ENCODE data around the gene STRADA. TPM values are rescaled to one million over a fixed set of nuclear protein-coding genes. Genes with fewer than 3 reads are reported as not detected.

The STRADA gene
- total RNA-seq, 1 experiment from 2014 or later, result 17.3 TPM

DNA sequence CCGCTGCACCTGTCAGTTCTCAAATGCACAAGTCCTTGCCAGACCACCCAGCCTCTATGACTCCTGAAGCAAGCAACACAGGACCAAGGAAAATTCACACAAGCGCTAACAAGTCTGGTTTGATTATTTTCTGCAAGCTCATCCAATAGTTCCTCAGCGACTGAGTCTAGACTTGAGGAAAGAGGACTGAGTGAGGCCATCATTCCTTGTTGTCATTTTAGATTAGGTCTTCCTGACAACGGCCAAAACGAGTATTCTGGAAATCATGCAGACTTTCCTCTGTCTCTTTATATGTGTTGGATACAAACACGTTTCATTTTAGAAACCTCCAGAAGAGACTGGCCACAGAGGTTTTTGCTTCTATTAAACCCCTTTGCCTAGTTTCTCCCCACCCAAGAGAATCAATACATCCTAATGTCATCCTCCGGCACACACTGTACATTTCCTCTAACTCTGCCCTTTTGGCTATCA, 31.2 kb upstream of the STRADA start:
- peak overlapping the region; percentile 97 for H3K27ac ChIP-seq
- H3K4me3 ChIP-seq, result peak overlapping the region; percentile 79
- H3K9me3 ChIP-seq (replicated peaks), result no peaks in the 10 kb centered on the region
- no peaks in the 10 kb centered on the region for H3K27me3 ChIP-seq (replicated peaks)
- peaks cover 52% of the 10 kb centered on the region for H3K36me3 ChIP-seq
- no peak for DNase-seq (ENCODE audit: low read depth in 1 of 2, low spot score in 2 of 2)
- H3K4me1 ChIP-seq (replicated peaks), result peaks cover 13% of the 10 kb centered on the region

DNA sequence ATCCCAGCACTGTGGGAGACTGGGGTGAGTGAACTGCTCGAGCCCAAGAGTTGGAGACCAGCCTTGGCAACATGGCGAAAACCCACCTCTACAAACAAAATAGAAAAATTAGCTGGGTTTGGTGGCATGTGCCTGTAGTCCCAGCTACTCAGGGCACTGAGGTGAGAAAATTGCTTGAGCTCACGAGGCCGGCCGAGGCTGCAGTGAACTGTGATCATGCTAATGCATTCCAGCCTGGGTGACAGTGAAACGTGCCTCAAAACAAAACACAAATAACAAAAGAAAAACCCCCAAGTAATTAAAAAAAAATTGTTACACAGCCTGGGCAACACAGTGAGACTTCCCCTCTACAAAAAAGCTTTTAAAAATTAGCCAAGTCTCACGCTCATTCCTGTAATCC, 26.8 kb upstream of the STRADA start:
- Histone ChIP-seq H3K4me1 (replicated peaks) (peaks cover 4% of the 10 kb centered on the region), H3K9me3 (replicated peaks) (no peaks in the 10 kb centered on the region), H3K27me3 (replicated peaks) (no peaks in the 10 kb centered on the region), H3K27ac (no peak overlapping the region), H3K4me3 (no peak overlapping the region), H3K36me3 (peaks cover 46% of the 10 kb centered on the region)
- no peak for DNase-seq (ENCODE audit: low read depth in 1 of 2, low spot score in 2 of 2)

DNA sequence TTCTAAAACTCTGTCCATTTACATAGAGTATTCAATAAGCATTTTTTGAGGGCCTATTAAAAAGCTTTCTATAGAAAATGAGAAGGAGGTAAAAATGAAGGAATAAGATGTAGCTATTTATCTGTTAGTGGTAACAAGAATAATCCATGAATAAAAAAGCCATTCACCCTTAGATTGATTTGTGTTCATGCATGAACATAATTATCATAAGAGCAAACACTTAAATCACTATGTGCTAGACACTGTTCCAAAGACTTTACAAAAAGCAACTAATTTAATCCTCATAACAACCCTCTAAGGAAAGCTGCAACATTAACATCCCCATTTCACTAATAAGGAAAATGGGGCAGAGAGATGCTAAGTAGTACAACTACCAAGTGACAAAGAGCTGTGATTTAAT, 25.2 kb upstream of the STRADA start:
- H3K4me1 ChIP-seq (replicated peaks), result no peaks in the 10 kb centered on the region
- H3K27ac ChIP-seq, result no peak overlapping the region
- no peak for DNase-seq (ENCODE audit: low read depth in 1 of 2, low spot score in 2 of 2)
- no peak overlapping the region for H3K4me3 ChIP-seq
- H3K9me3 ChIP-seq (replicated peaks), result no peaks in the 10 kb centered on the region
- no peaks in the 10 kb centered on the region for H3K27me3 ChIP-seq (replicated peaks)
- H3K36me3 ChIP-seq, result peaks cover 60% of the 10 kb centered on the region

DNA sequence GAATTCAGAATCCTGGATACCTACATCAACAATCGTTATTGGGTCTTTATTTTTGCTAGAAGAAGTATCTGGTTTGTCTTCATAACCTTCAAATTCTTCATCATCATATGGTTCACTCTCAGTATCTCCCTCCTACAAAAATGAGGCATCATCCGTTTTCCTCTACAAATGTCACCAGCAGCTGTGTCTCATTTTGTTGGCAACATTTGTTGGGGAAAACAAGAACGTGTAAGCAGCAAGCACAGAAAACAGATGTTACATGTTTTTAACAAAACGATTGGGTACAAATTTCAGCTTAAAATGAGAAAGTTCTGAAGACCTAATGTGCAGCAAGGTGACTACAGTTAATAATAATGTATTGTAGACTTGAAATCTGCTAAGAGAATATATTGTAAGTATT, 23.1 kb upstream of the STRADA start:
- Histone ChIP-seq H3K4me1 (replicated peaks) (no peaks in the 10 kb centered on the region), H3K9me3 (replicated peaks) (no peaks in the 10 kb centered on the region), H3K27me3 (replicated peaks) (no peaks in the 10 kb centered on the region), H3K4me3 (no peak overlapping the region), H3K27ac (no peak overlapping the region), H3K36me3 (peaks cover 68% of the 10 kb centered on the region)
- no peak for DNase-seq (ENCODE audit: low read depth in 1 of 2, low spot score in 2 of 2)

DNA sequence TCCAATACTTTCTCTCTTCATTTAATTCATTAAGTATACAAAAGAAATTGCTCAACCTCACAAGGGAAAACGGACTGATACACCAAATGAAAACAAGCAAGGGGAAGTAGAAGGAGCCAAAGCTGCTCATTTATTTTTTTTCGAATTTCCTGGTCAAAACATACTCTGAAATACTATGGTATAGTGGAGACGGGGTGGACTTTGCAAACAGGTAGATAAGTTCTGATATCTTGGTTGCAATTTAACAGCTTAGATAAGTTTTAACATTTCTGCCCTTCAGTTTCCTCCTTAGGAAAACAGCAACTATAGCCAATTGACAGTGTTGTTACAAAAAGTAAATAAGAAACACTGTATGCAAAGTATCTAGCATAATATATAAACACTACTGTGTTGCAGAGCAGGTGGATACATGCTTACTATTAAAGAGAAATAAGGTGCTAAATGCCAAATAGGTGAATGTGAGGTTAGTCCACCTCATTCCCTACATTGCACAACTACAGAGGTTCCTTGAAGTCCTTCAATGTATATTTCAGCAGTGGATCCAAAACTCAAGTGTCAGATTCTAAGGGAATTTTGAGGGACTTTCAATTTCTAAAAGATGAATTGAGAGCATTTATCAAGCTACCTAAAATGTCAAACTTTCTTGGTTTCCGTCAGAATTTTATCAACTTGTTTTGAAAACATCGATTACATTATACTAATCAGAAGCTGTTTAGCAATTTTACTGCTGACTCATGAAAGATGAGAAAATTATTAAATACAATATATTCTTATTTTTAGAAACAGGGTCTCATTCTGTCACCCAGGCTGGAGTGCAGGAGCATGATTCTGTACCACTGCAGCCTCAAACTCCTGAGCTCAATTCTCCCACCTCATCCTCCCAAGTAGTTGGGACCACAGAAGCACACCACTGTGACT, 20.8 kb upstream of the STRADA start:
- no peaks in the 10 kb centered on the region for H3K27me3 ChIP-seq (replicated peaks)
- no peak overlapping the region for H3K27ac ChIP-seq
- peaks cover 65% of the 10 kb centered on the region for H3K36me3 ChIP-seq
- no peak for DNase-seq (ENCODE audit: low read depth in 1 of 2, low spot score in 2 of 2)
- no peak overlapping the region for H3K4me3 ChIP-seq
- H3K9me3 ChIP-seq (replicated peaks), result no peaks in the 10 kb centered on the region
- no peaks in the 10 kb centered on the region for H3K4me1 ChIP-seq (replicated peaks)

GRCh38 chr17:63760771-63761539, 19.4 kb upstream of the STRADA start:
- H3K27ac ChIP-seq, result no peak overlapping the region
- no peak for DNase-seq (ENCODE audit: low read depth in 1 of 2, low spot score in 2 of 2)
- H3K36me3 ChIP-seq, result peaks cover 77% of the 10 kb centered on the region
- no peaks in the 10 kb centered on the region for H3K4me1 ChIP-seq (replicated peaks)
- H3K9me3 ChIP-seq (replicated peaks), result no peaks in the 10 kb centered on the region
- no peaks in the 10 kb centered on the region for H3K27me3 ChIP-seq (replicated peaks)
- no peak overlapping the region for H3K4me3 ChIP-seq

GRCh38 chr17:63758428-63758827, 16.8 kb upstream of the STRADA start:
- Histone ChIP-seq H3K4me1 (replicated peaks) (no peaks in the 10 kb centered on the region), H3K27ac (no peak overlapping the region), H3K27me3 (replicated peaks) (no peaks in the 10 kb centered on the region), H3K36me3 (peaks cover 76% of the 10 kb centered on the region), H3K9me3 (replicated peaks) (no peaks in the 10 kb centered on the region), H3K4me3 (no peak overlapping the region)
- no peak for DNase-seq (ENCODE audit: low read depth in 1 of 2, low spot score in 2 of 2)

GRCh38 chr17:63754046-63754445, 12.4 kb upstream of the STRADA start:
- DNase-seq (ENCODE audit: low read depth in 1 of 2, low spot score in 2 of 2), result no peak
- Histone ChIP-seq H3K9me3 (replicated peaks) (no peaks in the 10 kb centered on the region), H3K27ac (no peak overlapping the region), H3K4me3 (no peak overlapping the region), H3K27me3 (replicated peaks) (no peaks in the 10 kb centered on the region), H3K4me1 (replicated peaks) (no peaks in the 10 kb centered on the region), H3K36me3 (peaks cover 85% of the 10 kb centered on the region)

DNA sequence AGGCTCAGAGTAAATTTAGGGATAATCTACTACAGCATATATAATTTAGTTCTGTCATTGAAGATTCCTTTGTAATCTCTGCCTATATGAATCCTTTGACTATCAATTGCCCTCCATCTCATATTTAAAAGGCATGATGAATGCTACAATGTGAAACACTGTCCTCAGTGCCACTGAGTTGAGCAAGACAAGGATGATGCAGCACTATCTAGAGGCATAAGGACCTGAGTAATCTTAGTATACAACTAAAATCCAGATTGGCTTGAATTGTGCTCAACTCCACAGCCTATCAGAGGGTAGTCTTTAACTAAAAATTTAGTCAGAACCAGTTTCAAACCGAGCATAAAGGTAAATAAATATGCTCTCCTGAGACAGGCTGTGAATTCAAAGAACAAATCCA, 11.6 kb upstream of the STRADA start:
- H3K27me3 ChIP-seq (replicated peaks), result no peaks in the 10 kb centered on the region
- H3K4me3 ChIP-seq, result no peak overlapping the region
- DNase-seq (ENCODE audit: low read depth in 1 of 2, low spot score in 2 of 2), result no peak
- peaks cover 92% of the 10 kb centered on the region for H3K36me3 ChIP-seq
- H3K4me1 ChIP-seq (replicated peaks), result no peaks in the 10 kb centered on the region
- H3K27ac ChIP-seq, result no peak overlapping the region
- no peaks in the 10 kb centered on the region for H3K9me3 ChIP-seq (replicated peaks)

GRCh38 chr17:63752707-63753106, 11.1 kb upstream of the STRADA start:
- no peaks in the 10 kb centered on the region for H3K4me1 ChIP-seq (replicated peaks)
- H3K9me3 ChIP-seq (replicated peaks), result no peaks in the 10 kb centered on the region
- DNase-seq (ENCODE audit: low read depth in 1 of 2, low spot score in 2 of 2), result no peak
- no peak overlapping the region for H3K4me3 ChIP-seq
- H3K27me3 ChIP-seq (replicated peaks), result no peaks in the 10 kb centered on the region
- H3K27ac ChIP-seq, result no peak overlapping the region
- H3K36me3 ChIP-seq, result peaks cover 91% of the 10 kb centered on the region

- Histone ChIP-seq H3K36me3 (peaks cover 93% of the 10 kb centered on the region), H3K27me3 (replicated peaks) (no peaks in the 10 kb centered on the region), H3K9me3 (replicated peaks) (no peaks in the 10 kb centered on the region), H3K27ac (no peak overlapping the region), H3K4me3 (no peak overlapping the region), H3K4me1 (replicated peaks) (no peaks in the 10 kb centered on the region)
- DNase-seq (ENCODE audit: low read depth in 1 of 2, low spot score in 2 of 2), result no peak
These were observed 10.2 kb upstream of the STRADA start for GRCh38 chr17:63751806-63752205.

DNA sequence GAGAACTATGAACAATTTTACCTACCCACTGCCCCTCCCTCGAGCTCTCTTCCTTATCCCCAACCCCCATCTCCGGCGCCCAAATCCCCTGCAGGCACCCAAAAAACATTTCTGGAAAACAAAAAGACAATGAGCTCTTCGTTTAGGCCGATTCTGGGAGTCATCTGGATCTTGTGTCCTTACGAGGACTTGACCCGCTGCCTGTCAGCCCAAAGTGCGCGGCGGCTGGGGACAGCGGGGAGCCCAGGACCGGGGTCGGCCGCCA, 524 bp downstream of the STRADA start:
- H3K36me3 ChIP-seq, result peaks cover 10% of the 10 kb centered on the region
- peak overlapping the region; percentile 75 for H3K4me3 ChIP-seq
- no peaks in the 10 kb centered on the region for H3K27me3 ChIP-seq (replicated peaks)
- no peak for DNase-seq (ENCODE audit: low read depth in 1 of 2, low spot score in 2 of 2)
- H3K27ac ChIP-seq, result peak overlapping the region; percentile 27
- H3K9me3 ChIP-seq (replicated peaks), result no peaks in the 10 kb centered on the region
- H3K4me1 ChIP-seq (replicated peaks), result peaks cover 15% of the 10 kb centered on the region

DNA sequence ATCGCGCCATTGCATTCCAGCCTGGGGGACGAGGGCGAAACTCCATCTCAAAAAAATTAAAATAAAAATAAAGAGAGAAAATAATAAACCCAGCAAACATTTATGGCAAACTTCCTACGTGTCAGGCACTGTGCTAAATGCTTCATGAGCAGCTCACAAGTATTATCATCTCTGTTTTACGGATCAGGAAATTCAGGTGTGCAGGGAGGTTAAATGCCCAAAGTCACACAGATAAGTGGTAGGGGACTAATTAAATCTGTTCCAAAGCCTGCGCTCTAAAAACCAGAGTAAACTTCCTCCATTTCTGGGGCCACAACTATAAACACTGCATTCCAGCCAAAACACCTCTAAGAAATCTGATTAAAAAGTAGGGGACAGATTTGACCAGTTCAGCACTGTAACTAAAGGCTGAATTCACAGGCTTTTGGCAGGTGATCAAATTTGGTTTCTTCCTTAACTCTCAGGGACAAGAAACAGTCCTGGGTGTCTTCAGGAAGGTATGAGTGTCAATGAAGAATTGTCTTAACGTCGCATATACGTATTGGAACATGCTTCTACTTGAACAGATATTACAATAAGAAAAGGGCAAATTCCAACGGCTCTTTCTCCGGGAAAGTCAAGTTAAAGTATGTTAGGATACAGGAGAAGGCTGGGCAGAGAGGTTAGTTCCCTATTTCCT, 996 bp downstream of the STRADA start:
- Histone ChIP-seq H3K4me3 (peak overlapping the region; percentile 75), H3K27ac (peak overlapping the region; percentile 27; the same call in 1 of the 2 replicates), H3K27me3 (replicated peaks) (no peaks in the 10 kb centered on the region), H3K36me3 (peaks cover 5% of the 10 kb centered on the region), H3K4me1 (replicated peaks) (peaks cover 15% of the 10 kb centered on the region), H3K9me3 (replicated peaks) (no peaks in the 10 kb centered on the region)
- no peak for DNase-seq (ENCODE audit: low read depth in 1 of 2, low spot score in 2 of 2)

GRCh38 chr17:63735691-63736090, 5.9 kb downstream of the STRADA start:
- Histone ChIP-seq H3K9me3 (replicated peaks) (no peaks in the 10 kb centered on the region), H3K27ac (no peak overlapping the region), H3K4me3 (no peak overlapping the region), H3K4me1 (replicated peaks) (peaks cover 6% of the 10 kb centered on the region), H3K27me3 (replicated peaks) (no peaks in the 10 kb centered on the region), H3K36me3 (0 out of 2 replicates have a peak, but pooled peaks cover 4% of the 10 kb centered on the region)
- DNase-seq (ENCODE audit: low read depth in 1 of 2, low spot score in 2 of 2), result no peak
